Duodenal mucosa (tissue), 2 donors: ENCODE data around the gene GBP7.

Experiments used
- H3K27ac ChIP-seq: one replicate; pipeline ENCODE4 v1.7.0; 2013; ENCODE audit warnings: low read depth, low read length
- H3K27me3 ChIP-seq, 2 donors: one replicate each; pipeline ENCODE4 v1.7.0; 2013; ENCODE audit warnings: low read length in 2 of 2, control low read depth in 1 of 2; ENCODE audit not compliant: insufficient read depth in 2 of 2, control insufficient read depth in 1 of 2
- H3K36me3 ChIP-seq, 2 donors: one replicate each; pipeline ENCODE4 v1.7.0; 2013; ENCODE audit warnings: low read length in 2 of 2, control low read depth in 1 of 2; ENCODE audit not compliant: insufficient read depth in 2 of 2, control insufficient read depth in 1 of 2
- H3K4me1 ChIP-seq, 2 donors: one replicate each; pipeline ENCODE4 v1.7.0; 2013; ENCODE audit warnings: low read length in 2 of 2, control low read depth in 1 of 2; ENCODE audit not compliant: insufficient read depth in 2 of 2, control insufficient read depth in 1 of 2
- H3K4me3 ChIP-seq, 2 donors: one replicate each; pipeline ENCODE4 v1.7.0; 2013; ENCODE audit warnings: low read length in 2 of 2, low read depth in 1 of 2
- H3K9ac ChIP-seq, 2 donors: one replicate each; pipeline ENCODE4 v1.7.0; 2013; ENCODE audit warnings: low read length in 2 of 2, low read depth in 1 of 2
- H3K9me3 ChIP-seq, 2 donors: one replicate each; pipeline ENCODE4 v1.7.0; 2013; ENCODE audit warnings: low read length in 2 of 2, control low read depth in 1 of 2; ENCODE audit not compliant: control insufficient read depth in 1 of 2

The GBP7 gene

DNA sequence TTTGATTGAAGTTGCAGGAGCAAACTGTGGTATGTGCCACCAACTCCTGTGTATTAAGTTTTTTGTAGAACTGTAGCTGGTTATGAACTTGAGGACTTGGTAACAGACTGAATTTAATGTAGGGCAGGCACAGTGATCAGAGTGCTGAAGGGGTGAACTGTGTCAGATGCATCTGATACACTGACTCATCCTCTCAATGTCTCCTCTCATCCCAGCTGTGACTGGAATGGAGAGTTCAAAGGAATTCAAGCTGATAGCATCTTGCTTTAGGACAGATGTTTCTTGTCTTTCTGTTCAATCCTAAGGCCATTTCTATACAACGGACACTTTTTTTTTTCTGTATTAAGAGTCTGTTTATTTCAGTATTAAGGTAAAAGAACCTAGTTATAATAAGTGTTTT is 85.8 kb downstream of the GBP7 start:
- no peaks in the 10 kb centered on the region for H3K4me1 ChIP-seq
- H3K36me3 ChIP-seq: no peaks in the 10 kb centered on the region
- no peaks in the 10 kb centered on the region for H3K27me3 ChIP-seq
- H3K27ac ChIP-seq: no peak overlapping the region
- H3K9me3 ChIP-seq: no peaks in the 10 kb centered on the region
- no peak overlapping the region for H3K9ac ChIP-seq
- H3K4me3 ChIP-seq: no peak overlapping the region

DNA sequence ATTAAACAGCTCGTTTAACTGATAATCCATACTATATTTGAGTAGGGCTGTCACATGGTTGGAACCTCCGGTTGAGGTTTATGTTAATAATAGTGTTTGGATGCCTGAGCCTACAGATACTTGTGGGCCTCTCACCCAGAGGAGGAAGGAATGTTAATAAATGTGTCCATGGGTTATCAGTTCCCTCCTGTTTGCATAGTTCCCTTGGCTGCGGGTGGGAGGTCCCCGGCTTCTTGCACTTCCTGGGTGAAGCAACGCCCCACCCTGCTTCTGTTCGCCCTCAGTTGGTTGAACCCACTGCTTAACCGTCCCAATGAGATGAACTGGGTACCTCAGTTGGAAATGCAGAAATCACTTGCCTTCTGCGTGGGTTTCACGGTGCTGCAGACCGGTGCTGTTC is 87.2 kb downstream of the GBP7 start:
- H3K9ac ChIP-seq: no peak overlapping the region
- no peak overlapping the region for H3K4me3 ChIP-seq
- no peak overlapping the region for H3K27ac ChIP-seq

DNA sequence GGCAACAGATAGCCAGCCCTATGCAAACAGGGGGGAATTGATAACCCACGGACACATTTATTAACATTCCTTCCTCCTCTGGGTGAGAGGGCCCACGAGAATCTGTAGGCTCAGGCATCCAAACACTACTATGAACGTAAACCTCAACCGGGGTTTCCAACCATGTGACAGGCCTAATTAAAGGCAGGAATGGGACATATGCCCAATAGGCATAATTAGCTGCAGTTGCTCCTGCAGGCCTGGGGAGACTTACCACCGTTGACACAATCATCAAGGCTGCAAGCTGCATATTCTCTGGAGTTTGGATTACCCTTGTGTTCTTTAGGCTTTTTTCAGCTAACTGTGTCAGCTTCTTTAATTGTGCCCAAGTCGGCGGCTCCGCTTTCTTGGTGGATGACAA is 88.6 kb downstream of the GBP7 start:
- Histone ChIP-seq H3K9ac (no peak overlapping the region), H3K27ac (no peak overlapping the region), H3K4me3 (no peak overlapping the region), H3K27me3 (no peaks in the 10 kb centered on the region), H3K9me3 (no peaks in the 10 kb centered on the region), H3K36me3 (no peaks in the 10 kb centered on the region), H3K4me1 (no peaks in the 10 kb centered on the region)

More for the DNA sequence above, 87.2 kb downstream of the GBP7 start:
- H3K9me3 ChIP-seq: no peaks in the 10 kb centered on the region
- no peaks in the 10 kb centered on the region for H3K36me3 ChIP-seq
- no peaks in the 10 kb centered on the region for H3K27me3 ChIP-seq
- H3K4me1 ChIP-seq: no peaks in the 10 kb centered on the region

DNA sequence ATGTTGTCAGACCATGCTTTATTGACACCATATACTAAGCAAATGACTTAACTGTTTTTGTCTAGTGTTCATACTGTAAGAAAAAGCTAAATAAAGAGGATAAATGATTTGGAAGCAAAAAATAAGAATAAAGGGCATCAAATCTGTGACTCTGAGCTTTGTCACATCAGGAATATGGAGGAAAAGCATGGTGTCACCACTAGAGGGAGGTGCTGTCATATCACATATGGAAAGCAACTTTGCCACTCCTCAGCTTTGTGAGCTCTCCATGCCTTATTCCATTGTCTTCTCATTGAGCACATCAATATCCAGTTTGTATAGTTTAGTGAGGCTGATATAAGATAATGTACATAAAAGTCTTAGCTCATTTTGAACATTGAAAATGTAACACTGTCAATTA is 90.0 kb downstream of the GBP7 start:
- Histone ChIP-seq H3K27ac (no peak overlapping the region), H3K4me1 (no peaks in the 10 kb centered on the region), H3K4me3 (no peak overlapping the region), H3K27me3 (no peaks in the 10 kb centered on the region), H3K36me3 (no peaks in the 10 kb centered on the region), H3K9me3 (no peaks in the 10 kb centered on the region), H3K9ac (no peak overlapping the region)
